B cell (primary cell): ENCODE data around the gene SFMBT1. TPM values are rescaled to one million over a fixed set of nuclear protein-coding genes. Genes with fewer than 3 reads are reported as not detected.

Experiments used
- ATAC-seq: fragments of 200-7000 bp; cut with Tn5 transposase; one replicate; pipeline ENCODE4 v1.10.0; 2021; ENCODE audit warnings: low read depth, mild to moderate bottlenecking, moderate number of reproducible peaks, moderate library complexity
- CTCF ChIA-PET: fragments of 350-600 bp; sonication (Branson Sonifier 250); formaldehyde crosslinking; loops from one replicate; lab custom pipeline; 2021; ENCODE audit warnings: antibody characterized with exemption, inconsistent platforms; lab: Charles Lee
- POLR2A ChIA-PET: fragments of 350-600 bp; sonication (Branson Sonifier 250); formaldehyde crosslinking; loops from one replicate; lab custom pipeline; 2021; ENCODE audit warnings: antibody characterized with exemption; lab: Charles Lee
- DNase-seq: peaks from one replicate; pipeline ENCODE4 v3.0.0; 2013
- H2AFZ ChIP-seq: 2 replicates; pipeline ENCODE4 v1.6.1; 2012; ENCODE audit warnings: mild to moderate bottlenecking, low read depth, low read length; ENCODE audit not compliant: insufficient read depth, poor library complexity, severe bottlenecking
- H3K27ac ChIP-seq, 2 donors: 1 replicate in 1 of 2; 2 replicates in 1 of 2; pipeline ENCODE4 v1.5.1; 2012 to 2013; ENCODE audit warnings: low read length in 2 of 2, mild to moderate bottlenecking in 2 of 2, moderate library complexity in 1 of 2
- H3K27me3 ChIP-seq, 4 experiments: fragments of 200-600 bp in 1 of 4; sonication (generic) in 1 of 4; replicated peaks in 1 of 4; 1 replicate in 2 of 4; 2 replicates in 2 of 4; pipeline versions ENCODE4 v1.6.1 to v1.7.0; 2013 to 2016; ENCODE audit warnings: low read length in 3 of 4, mild to moderate bottlenecking in 2 of 4, mixed read lengths in 1 of 4, moderate library complexity in 1 of 4; ENCODE audit not compliant: insufficient read depth in 4 of 4, control insufficient read depth in 3 of 4; ENCODE audit errors: control extremely low read depth in 1 of 4
- H3K36me3 ChIP-seq, 2 experiments: replicated peaks in 1 of 2; 1 replicate in 1 of 2; 2 replicates in 1 of 2; pipeline versions ENCODE4 v1.6.1 to v1.7.1; 2013; ENCODE audit warnings: low read length in 1 of 2; ENCODE audit not compliant: insufficient read depth in 2 of 2, control insufficient read depth in 1 of 2; ENCODE audit errors: control extremely low read depth in 1 of 2, extremely low read depth in 1 of 2
- H3K4me1 ChIP-seq, 2 donors: fragments of 200-600 bp in 1 of 2; sonication (generic) in 1 of 2; 1 replicate in 1 of 2; 2 replicates in 1 of 2; pipeline versions ENCODE4 v1.5.1 to v1.6.1; 2013 to 2017; ENCODE audit warnings: low read length in 2 of 2; ENCODE audit not compliant: control insufficient read depth in 2 of 2, insufficient read depth in 2 of 2
- H3K4me2 ChIP-seq: replicated peaks from 2 replicates; pipeline ENCODE3; 2012; ENCODE audit warnings: mild to moderate bottlenecking, low read depth, low read length; ENCODE audit not compliant: poor library complexity, severe bottlenecking
- H3K4me3 ChIP-seq, 5 experiments: fragments of 200-600 bp in 1 of 5; sonication (generic) in 1 of 5; 1 replicate in 3 of 5; 2 replicates in 2 of 5; pipeline versions ENCODE4 v1.5.1 to v1.7.0; 2011 to 2016; ENCODE audit warnings: low read length in 4 of 5, mild to moderate bottlenecking in 4 of 5, low read depth in 2 of 5, control low read depth in 1 of 5, moderate library complexity in 1 of 5; ENCODE audit not compliant: insufficient read depth in 1 of 5; ENCODE audit errors: control extremely low read depth in 1 of 5, extremely low read depth in 1 of 5
- H3K79me2 ChIP-seq: fragments of 200-600 bp; sonication (generic); one replicate; pipeline ENCODE4 v1.6.0; 2016; ENCODE audit warnings: low read length; ENCODE audit not compliant: control insufficient read depth, insufficient read depth
- H3K9ac ChIP-seq: fragments of 200-600 bp; sonication (generic); 2 replicates; pipeline ENCODE4 v1.6.1; 2017; ENCODE audit warnings: mild to moderate bottlenecking, low read length, moderate library complexity
- H3K9me3 ChIP-seq, 3 donors: one replicate each; pipeline versions ENCODE4 v1.6.1 to v1.7.1; 2013; ENCODE audit warnings: low read length in 2 of 3; ENCODE audit not compliant: control insufficient read depth in 2 of 3, insufficient read depth in 1 of 3; ENCODE audit errors: control extremely low read depth in 1 of 3
- H4K20me1 ChIP-seq: 2 replicates; pipeline ENCODE4 v1.6.0; 2012; ENCODE audit warnings: mild to moderate bottlenecking, low read length; ENCODE audit not compliant: insufficient read depth, control insufficient read depth, poor library complexity, severe bottlenecking
- H3K27ac Mint-ChIP-seq: one replicate; pipeline ENCODE4 v1.8.0; 2021; ENCODE audit warnings: mixed read lengths
- H3K27me3 Mint-ChIP-seq: one replicate; pipeline ENCODE4 v1.8.0; 2021; ENCODE audit warnings: mixed read lengths
- H3K4me1 Mint-ChIP-seq: one replicate; pipeline ENCODE4 v1.8.0; 2021; ENCODE audit warnings: mixed read lengths
- H3K4me3 Mint-ChIP-seq: one replicate; pipeline ENCODE4 v1.8.0; 2021; ENCODE audit warnings: mixed read lengths
- H3K9me3 Mint-ChIP-seq: one replicate; pipeline ENCODE4 v1.8.0; 2022; ENCODE audit warnings: mixed read lengths; ENCODE audit not compliant: insufficient read depth
- EZH2 ChIP-seq: IDR thresholded peaks from 2 replicates; pipeline ENCODE4 v1.6.1; 2012; ENCODE audit warnings: borderline replicate concordance, low read depth, mild to moderate bottlenecking, moderate library complexity, low read length; ENCODE audit not compliant: insufficient read depth, poor library complexity, severe bottlenecking
- WGBS: methylation state at CpG from one replicate; pipeline ENCODE4 v1.1.5; 2013; ENCODE audit warnings: missing lambda C conversion rate; ENCODE audit not compliant: insufficient coverage; 5-methylcytosine and 5-hydroxymethylcytosine counted together
- intact Hi-C: fragments of 100-400 bp; cut with micrococcal nuclease; formaldehyde crosslinking; loops from one replicate; pipeline ENCODE4 v1.10.0; 2022
- polyA plus RNA-seq: library from polyadenylated mRNA; depleted of rRNA; stranded (reverse); fragments of >200 nt; gene quantifications from 2 replicates; pipeline ENCODE4 v1.2.3, GENCODE V29; 2012
- total RNA-seq, 2 donors: library from RNA; stranded (reverse); fragments of 120-200 nt in 1 of 2; gene quantifications; 1 replicate in 1 of 2; 2 replicates in 1 of 2; pipeline versions ENCODE4 v1.2.3 to v1.2.4, GENCODE V29; 2013 to 2022
- TF ChIP-seq, protein P1 (sequence below): fragments of 200-600 bp; IDR thresholded peaks from one replicate; pipeline ENCODE4 v1.8.0; 2022; ENCODE audit warnings: antibody characterized with exemption, mild to moderate bottlenecking

The SFMBT1 gene
- total and polyA plus RNA-seq, 2 donors (not counting 1 experiment from before 2014, with no cell fraction given) = 9.9 to 55.8 TPM

DNA sequence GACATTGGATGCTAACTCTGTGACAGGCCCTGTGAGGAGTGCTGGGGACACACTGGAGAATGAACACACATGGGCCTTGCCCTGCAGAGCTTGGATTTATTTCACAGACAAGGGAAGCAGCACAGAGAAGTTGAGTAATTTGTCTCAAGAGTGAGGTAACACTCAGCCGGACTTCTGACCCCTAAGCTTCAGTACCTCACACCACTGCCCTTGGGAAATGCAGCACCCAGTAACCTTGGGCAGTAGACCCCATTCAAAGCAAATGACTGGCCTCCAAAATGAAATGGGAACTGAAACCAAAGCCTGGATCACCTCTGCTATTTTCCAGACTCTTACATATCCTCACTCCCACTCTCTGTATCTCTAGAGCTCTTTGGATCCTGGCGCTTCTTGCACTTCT is 47.1 kb upstream of the SFMBT1 start:
- Mint-ChIP-seq H3K9me3 (no peaks in the 10 kb centered on the region), H3K27me3 (no peaks in the 10 kb centered on the region), H3K27ac (no peak overlapping the region), H3K4me3 (no peak overlapping the region), H3K4me1 (no peaks in the 10 kb centered on the region)
- Histone ChIP-seq H4K20me1 (no peaks in the 10 kb centered on the region), H3K4me2 (no peak overlapping the region), H3K27me3 (no peaks in the 10 kb centered on the region), H3K36me3 (peaks cover 0 to 56% of the 10 kb centered on the region in 2 experiments), H3K27ac (no peak overlapping the region), H2AFZ (no peak overlapping the region), H3K4me3 (no peak overlapping the region), H3K79me2 (no peaks in the 10 kb centered on the region), H3K9ac (no peak overlapping the region), H3K4me1 (no peaks in the 10 kb centered on the region), H3K9me3 (no peaks in the 10 kb centered on the region)
- intact Hi-C loops = no loop called here
- ChIA-PET POLR2A (no interaction called here), CTCF (interaction anchor here (0.6 kb wide), 1 partner anchor 125 kb away, joined by 7 read pairs; no protein-coding TSS in a partner anchor)
- DNase-seq (no peak), ATAC-seq (no peak)
- TF ChIP-seq, protein P1, sequence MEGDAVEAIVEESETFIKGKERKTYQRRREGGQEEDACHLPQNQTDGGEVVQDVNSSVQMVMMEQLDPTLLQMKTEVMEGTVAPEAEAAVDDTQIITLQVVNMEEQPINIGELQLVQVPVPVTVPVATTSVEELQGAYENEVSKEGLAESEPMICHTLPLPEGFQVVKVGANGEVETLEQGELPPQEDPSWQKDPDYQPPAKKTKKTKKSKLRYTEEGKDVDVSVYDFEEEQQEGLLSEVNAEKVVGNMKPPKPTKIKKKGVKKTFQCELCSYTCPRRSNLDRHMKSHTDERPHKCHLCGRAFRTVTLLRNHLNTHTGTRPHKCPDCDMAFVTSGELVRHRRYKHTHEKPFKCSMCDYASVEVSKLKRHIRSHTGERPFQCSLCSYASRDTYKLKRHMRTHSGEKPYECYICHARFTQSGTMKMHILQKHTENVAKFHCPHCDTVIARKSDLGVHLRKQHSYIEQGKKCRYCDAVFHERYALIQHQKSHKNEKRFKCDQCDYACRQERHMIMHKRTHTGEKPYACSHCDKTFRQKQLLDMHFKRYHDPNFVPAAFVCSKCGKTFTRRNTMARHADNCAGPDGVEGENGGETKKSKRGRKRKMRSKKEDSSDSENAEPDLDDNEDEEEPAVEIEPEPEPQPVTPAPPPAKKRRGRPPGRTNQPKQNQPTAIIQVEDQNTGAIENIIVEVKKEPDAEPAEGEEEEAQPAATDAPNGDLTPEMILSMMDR = no peak
- TF ChIP-seq EZH2 = no peak
- WGBS = 83% methylated on average over 2 of the region's 2 CpGs

DNA sequence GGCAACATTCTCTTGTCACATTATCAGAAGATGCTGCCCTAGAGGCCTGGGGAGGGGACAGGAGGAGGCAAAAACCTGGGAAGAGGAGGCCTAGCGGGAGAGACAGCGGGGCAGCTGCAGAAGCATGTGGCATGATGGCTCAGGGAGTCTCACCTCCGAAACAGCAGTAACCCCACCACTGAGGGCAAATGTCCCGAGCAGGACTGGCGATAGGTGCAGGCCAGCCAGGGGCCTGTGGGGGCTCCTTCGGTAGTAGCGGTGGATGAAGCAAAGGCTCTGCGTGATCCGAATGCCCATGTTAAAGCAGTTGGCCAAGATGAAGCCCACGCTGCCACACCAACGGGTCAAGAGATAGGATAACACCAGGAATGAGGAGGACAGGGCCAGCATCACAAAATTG is 46.3 kb upstream of the SFMBT1 start:
- H3K4me1 ChIP-seq = no peaks in the 10 kb centered on the region
- ChIA-PET CTCF (no interaction called here), POLR2A (no interaction called here)
- TF ChIP-seq, protein P1 = no peak
- no peak for TF ChIP-seq EZH2
- Mint-ChIP-seq H3K4me1 (no peaks in the 10 kb centered on the region), H3K27ac (no peak overlapping the region), H3K27me3 (no peaks in the 10 kb centered on the region), H3K9me3 (no peaks in the 10 kb centered on the region), H3K4me3 (no peak overlapping the region)
- DNase-seq (no peak), ATAC-seq (no peak)
- H3K9ac ChIP-seq = no peak overlapping the region
- no peak overlapping the region for H3K4me2 ChIP-seq
- WGBS = 98% methylated on average over 10 of the region's 11 CpGs
- intact Hi-C loops = no loop called here
- no peaks in the 10 kb centered on the region for H4K20me1 ChIP-seq
- no peaks in the 10 kb centered on the region for H3K27me3 ChIP-seq
- H3K36me3 ChIP-seq = peaks cover 0 to 61% of the 10 kb centered on the region in 2 experiments
- no peak overlapping the region for H3K27ac ChIP-seq
- H3K9me3 ChIP-seq = no peaks in the 10 kb centered on the region
- no peaks in the 10 kb centered on the region for H3K79me2 ChIP-seq
- H2AFZ ChIP-seq = no peak overlapping the region
- H3K4me3 ChIP-seq = no peak overlapping the region
